Natural killer cell (primary cell): ENCODE data around the gene DOCK1. TPM values are rescaled to one million over a fixed set of nuclear protein-coding genes. Genes with fewer than 3 reads are reported as not detected.

Experiments
- ATAC-seq, 3 donors: fragments of 150-1000 bp in 2 of 3; fragments of 200-7000 bp in 1 of 3; cut with Tn5 transposase; 1 replicate in 1 of 3; 2 replicates in 2 of 3; pipeline ENCODE4 v1.10.0; 2021; ENCODE audit warnings: mild to moderate bottlenecking in 2 of 3, moderate library complexity in 2 of 3
- DNase-seq, 2 donors: peaks; one replicate each; pipeline versions ENCODE4 v3.0.0 to v3.0.0-alpha.2; 2013 to 2021; ENCODE audit warnings: mixed read lengths in 1 of 2
- H3K27ac ChIP-seq: one replicate; pipeline ENCODE4 v1.5.1; 2013; ENCODE audit warnings: mild to moderate bottlenecking, low read length
- H3K27me3 ChIP-seq: one replicate; pipeline ENCODE4 v1.6.1; 2013; ENCODE audit warnings: low read length; ENCODE audit not compliant: control insufficient read depth, insufficient read depth
- H3K36me3 ChIP-seq: one replicate; pipeline ENCODE4 v1.6.1; 2013; ENCODE audit warnings: low read length; ENCODE audit not compliant: control insufficient read depth, insufficient read depth
- H3K4me1 ChIP-seq: one replicate; pipeline ENCODE4 v1.6.1; 2013; ENCODE audit warnings: low read length; ENCODE audit not compliant: control insufficient read depth, insufficient read depth
- H3K4me3 ChIP-seq: one replicate; pipeline ENCODE4 v1.5.1; 2013; ENCODE audit warnings: low read length
- H3K9me3 ChIP-seq: one replicate; pipeline ENCODE4 v1.6.1; 2013; ENCODE audit warnings: low read length; ENCODE audit not compliant: control insufficient read depth, insufficient read depth
- H3K27ac Mint-ChIP-seq, 2 donors: one replicate each; pipeline ENCODE4 v1.8.0; 2022; ENCODE audit warnings: mild to moderate bottlenecking in 2 of 2, mixed read lengths in 2 of 2, moderate library complexity in 1 of 2
- H3K27me3 Mint-ChIP-seq, 2 donors: one replicate each; pipeline ENCODE4 v1.8.0; 2022; ENCODE audit warnings: low read depth in 2 of 2, mixed read lengths in 2 of 2
- H3K36me3 Mint-ChIP-seq: one replicate; pipeline ENCODE4 v1.8.0; 2022; ENCODE audit warnings: mixed read lengths
- H3K4me1 Mint-ChIP-seq, 2 donors: one replicate each; pipeline ENCODE4 v1.8.0; 2022; ENCODE audit warnings: mixed read lengths in 2 of 2
- H3K4me3 Mint-ChIP-seq: one replicate; pipeline ENCODE4 v1.8.0; 2022; ENCODE audit warnings: mild to moderate bottlenecking, moderate library complexity, mixed read lengths
- H3K9me3 Mint-ChIP-seq, 2 donors: one replicate each; pipeline ENCODE4 v1.8.0; 2022; ENCODE audit warnings: mixed read lengths in 2 of 2
- WGBS: methylation state at CpG from one replicate; pipeline ENCODE4 v1.1.7; 2013; ENCODE audit warnings: missing lambda C conversion rate; ENCODE audit not compliant: insufficient coverage; 5-methylcytosine and 5-hydroxymethylcytosine counted together
- intact Hi-C: fragments of 100-400 bp; cut with micrococcal nuclease; formaldehyde crosslinking; loops from one replicate; pipeline ENCODE4 v1.14.2; 2022
- total RNA-seq, 4 donors: library from RNA; stranded (reverse); fragments of 120-200 nt in 1 of 4; gene quantifications; one replicate each; pipeline versions ENCODE4 v1.2.3 to v1.2.4, GENCODE V29; 2013 to 2022
- TF ChIP-seq, protein P1 (sequence below): fragments of 200-600 bp; IDR thresholded peaks from one replicate; pipeline ENCODE4 v1.8.0; 2022; ENCODE audit warnings: antibody characterized with exemption

Gene DOCK1
- total RNA-seq, 3 donors from 2014 or later (not counting 1 experiment from before 2014, with no cell fraction given): 0.07 to 0.12 (median 0.08) TPM

- H3K4me3 Mint-ChIP-seq: no peak overlapping the region
- ATAC-seq (no peak), DNase-seq (no peak)
- H3K4me1 ChIP-seq: no peaks in the 10 kb centered on the region
- H3K36me3 ChIP-seq: no peaks in the 10 kb centered on the region
- H3K27me3 Mint-ChIP-seq: peaks cover 0 to 3% of the 10 kb centered on the region in 2 donors
- H3K27ac Mint-ChIP-seq: no peak overlapping the region
- H3K4me1 Mint-ChIP-seq: no peaks in the 10 kb centered on the region
- TF ChIP-seq, protein P1, sequence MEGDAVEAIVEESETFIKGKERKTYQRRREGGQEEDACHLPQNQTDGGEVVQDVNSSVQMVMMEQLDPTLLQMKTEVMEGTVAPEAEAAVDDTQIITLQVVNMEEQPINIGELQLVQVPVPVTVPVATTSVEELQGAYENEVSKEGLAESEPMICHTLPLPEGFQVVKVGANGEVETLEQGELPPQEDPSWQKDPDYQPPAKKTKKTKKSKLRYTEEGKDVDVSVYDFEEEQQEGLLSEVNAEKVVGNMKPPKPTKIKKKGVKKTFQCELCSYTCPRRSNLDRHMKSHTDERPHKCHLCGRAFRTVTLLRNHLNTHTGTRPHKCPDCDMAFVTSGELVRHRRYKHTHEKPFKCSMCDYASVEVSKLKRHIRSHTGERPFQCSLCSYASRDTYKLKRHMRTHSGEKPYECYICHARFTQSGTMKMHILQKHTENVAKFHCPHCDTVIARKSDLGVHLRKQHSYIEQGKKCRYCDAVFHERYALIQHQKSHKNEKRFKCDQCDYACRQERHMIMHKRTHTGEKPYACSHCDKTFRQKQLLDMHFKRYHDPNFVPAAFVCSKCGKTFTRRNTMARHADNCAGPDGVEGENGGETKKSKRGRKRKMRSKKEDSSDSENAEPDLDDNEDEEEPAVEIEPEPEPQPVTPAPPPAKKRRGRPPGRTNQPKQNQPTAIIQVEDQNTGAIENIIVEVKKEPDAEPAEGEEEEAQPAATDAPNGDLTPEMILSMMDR: no peak
- H3K4me3 ChIP-seq: no peak overlapping the region
- 91% methylated on average over 11 of the region's 11 CpGs for WGBS
- no peaks in the 10 kb centered on the region for H3K36me3 Mint-ChIP-seq
- H3K9me3 Mint-ChIP-seq: no peaks in the 10 kb centered on the region
- H3K9me3 ChIP-seq: no peaks in the 10 kb centered on the region
- intact Hi-C loops: no loop called here
- no peaks in the 10 kb centered on the region for H3K27me3 ChIP-seq
- H3K27ac ChIP-seq: no peak overlapping the region
Observed at GRCh38 chr10:127413326-127413725, 508.1 kb downstream of the DOCK1 start.

DNA sequence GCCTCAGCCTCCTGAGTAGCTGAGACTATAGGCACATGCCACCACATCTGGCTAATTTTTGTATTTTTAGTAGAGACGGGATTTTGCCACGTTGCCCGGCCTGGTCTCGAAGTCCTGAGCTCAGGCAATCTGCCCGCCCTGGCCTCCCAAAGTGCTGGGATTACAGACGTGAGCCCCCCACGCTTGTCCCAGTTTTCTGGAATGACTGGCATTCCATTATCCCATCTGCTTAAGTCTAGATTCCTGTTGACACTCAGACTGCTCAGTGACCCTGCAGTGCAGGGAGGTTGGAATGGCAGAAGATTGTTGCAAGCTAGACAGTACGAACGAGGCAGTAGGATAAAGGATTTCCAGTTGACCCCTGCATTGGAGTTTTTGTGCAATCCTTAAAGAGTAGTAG, 508.8 kb downstream of the DOCK1 start:
- H3K4me1 Mint-ChIP-seq: no peaks in the 10 kb centered on the region
- Histone ChIP-seq H3K27me3 (no peaks in the 10 kb centered on the region), H3K36me3 (no peaks in the 10 kb centered on the region), H3K4me1 (no peaks in the 10 kb centered on the region), H3K4me3 (no peak overlapping the region), H3K9me3 (no peaks in the 10 kb centered on the region), H3K27ac (no peak overlapping the region)
- whole genome bisulfite sequencing: 91% methylated on average over 9 of the region's 9 CpGs
- no peak for ATAC-seq
- H3K4me3 Mint-ChIP-seq: no peak overlapping the region
- no peak overlapping the region for H3K27ac Mint-ChIP-seq
- no peaks in the 10 kb centered on the region for H3K9me3 Mint-ChIP-seq
- no peaks in the 10 kb centered on the region for H3K36me3 Mint-ChIP-seq
- intact Hi-C loops: no loop called here
- TF ChIP-seq, protein P1: no peak
- H3K27me3 Mint-ChIP-seq: peaks cover 0 to 3% of the 10 kb centered on the region in 2 donors
- DNase-seq: no peak

- Mint-ChIP-seq H3K36me3 (no peaks in the 10 kb centered on the region), H3K9me3 (no peaks in the 10 kb centered on the region), H3K4me3 (no peak overlapping the region), H3K27me3 (peaks cover 0 to 3% of the 10 kb centered on the region in 2 donors), H3K27ac (no peak overlapping the region), H3K4me1 (no peaks in the 10 kb centered on the region)
- Histone ChIP-seq H3K9me3 (no peaks in the 10 kb centered on the region), H3K27me3 (no peaks in the 10 kb centered on the region), H3K36me3 (no peaks in the 10 kb centered on the region), H3K27ac (no peak overlapping the region), H3K4me1 (no peaks in the 10 kb centered on the region), H3K4me3 (no peak overlapping the region)
- TF ChIP-seq, protein P1: no peak
- no peak for ATAC-seq
- intact Hi-C loops: no loop called here
- DNase-seq: no peak
- WGBS: 85% methylated on average over 6 of the region's 9 CpGs
Observed at GRCh38 chr10:127415116-127415515, 509.9 kb downstream of the DOCK1 start.

GRCh38 chr10:127415901-127416581, 510.8 kb downstream of the DOCK1 start:
- Mint-ChIP-seq H3K27ac (no peak overlapping the region), H3K4me1 (no peaks in the 10 kb centered on the region), H3K27me3 (peaks cover 0 to 3% of the 10 kb centered on the region in 2 donors), H3K9me3 (no peaks in the 10 kb centered on the region), H3K36me3 (no peaks in the 10 kb centered on the region), H3K4me3 (no peak overlapping the region)
- WGBS: 92% methylated on average over 12 of the region's 12 CpGs
- no peaks in the 10 kb centered on the region for H3K36me3 ChIP-seq
- TF ChIP-seq, protein P1: no peak
- no peak for DNase-seq
- intact Hi-C loops: no loop called here
- H3K4me1 ChIP-seq: no peaks in the 10 kb centered on the region
- ATAC-seq: no peak
- H3K9me3 ChIP-seq: no peaks in the 10 kb centered on the region
- no peak overlapping the region for H3K27ac ChIP-seq
- H3K4me3 ChIP-seq: no peak overlapping the region
- H3K27me3 ChIP-seq: no peaks in the 10 kb centered on the region
